ENCODE data around the gene SFMBT2.

The SFMBT2 gene

GRCh38 chr10:7181420-7181819 lies 229.4 kb downstream of the SFMBT2 start:
- no peak overlapping the region for H3K4me3 ChIP-seq (ENCODE audit: control insufficient read depth, low read depth, low read length)
- peak; percentile 2 for DNase-seq (ENCODE audit: low read depth)
- TF ChIP-seq, protein P1, sequence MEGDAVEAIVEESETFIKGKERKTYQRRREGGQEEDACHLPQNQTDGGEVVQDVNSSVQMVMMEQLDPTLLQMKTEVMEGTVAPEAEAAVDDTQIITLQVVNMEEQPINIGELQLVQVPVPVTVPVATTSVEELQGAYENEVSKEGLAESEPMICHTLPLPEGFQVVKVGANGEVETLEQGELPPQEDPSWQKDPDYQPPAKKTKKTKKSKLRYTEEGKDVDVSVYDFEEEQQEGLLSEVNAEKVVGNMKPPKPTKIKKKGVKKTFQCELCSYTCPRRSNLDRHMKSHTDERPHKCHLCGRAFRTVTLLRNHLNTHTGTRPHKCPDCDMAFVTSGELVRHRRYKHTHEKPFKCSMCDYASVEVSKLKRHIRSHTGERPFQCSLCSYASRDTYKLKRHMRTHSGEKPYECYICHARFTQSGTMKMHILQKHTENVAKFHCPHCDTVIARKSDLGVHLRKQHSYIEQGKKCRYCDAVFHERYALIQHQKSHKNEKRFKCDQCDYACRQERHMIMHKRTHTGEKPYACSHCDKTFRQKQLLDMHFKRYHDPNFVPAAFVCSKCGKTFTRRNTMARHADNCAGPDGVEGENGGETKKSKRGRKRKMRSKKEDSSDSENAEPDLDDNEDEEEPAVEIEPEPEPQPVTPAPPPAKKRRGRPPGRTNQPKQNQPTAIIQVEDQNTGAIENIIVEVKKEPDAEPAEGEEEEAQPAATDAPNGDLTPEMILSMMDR (conservative IDR thresholded peaks at IDR 0.05; ENCODE audit: control insufficient read depth, insufficient read depth, low read depth, low read length): no peak

DNA sequence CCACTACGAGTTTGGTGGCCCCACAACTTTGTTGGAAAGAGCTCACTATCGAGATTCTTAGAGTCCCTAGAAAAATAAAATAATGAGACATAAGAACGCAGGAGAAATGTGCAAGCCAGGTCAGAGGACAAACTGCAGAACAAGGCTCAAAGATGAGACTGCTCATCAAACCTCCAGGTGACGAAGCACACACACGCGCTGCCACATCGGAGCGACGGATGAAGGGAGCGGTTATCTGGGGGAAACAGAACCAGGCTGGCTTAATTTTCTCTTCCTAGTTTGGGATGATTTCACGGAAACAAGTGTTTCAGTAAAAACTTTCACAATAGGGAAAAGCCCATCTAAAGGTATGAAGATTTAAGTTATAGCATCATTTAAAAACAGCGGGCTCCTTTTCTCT lies 231.3 kb downstream of the SFMBT2 start:
- TF ChIP-seq, protein P1 (conservative IDR thresholded peaks at IDR 0.05; ENCODE audit: control insufficient read depth, insufficient read depth, low read depth, low read length): no peak
- no peak for DNase-seq (ENCODE audit: low read depth)

DNA sequence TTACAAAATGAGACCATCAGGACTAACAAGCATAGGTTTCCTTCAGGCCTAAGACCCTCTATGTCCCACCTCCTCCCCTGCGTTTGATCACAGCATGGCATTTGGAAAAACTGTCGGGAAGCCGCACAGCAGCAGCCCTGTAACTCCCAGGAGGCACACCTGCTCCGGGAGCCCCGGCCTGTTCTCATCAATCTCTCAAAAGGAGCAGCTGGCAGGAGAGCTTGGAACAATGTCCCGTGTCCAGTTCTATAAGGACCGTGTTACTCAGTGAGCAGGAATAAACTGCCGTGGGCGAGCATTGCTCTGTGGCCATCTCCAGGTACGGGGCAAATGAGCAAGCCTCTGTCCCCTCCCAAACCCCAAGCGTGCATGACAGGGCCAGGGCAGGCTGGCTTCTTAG lies 236.9 kb downstream of the SFMBT2 start:
- TF ChIP-seq, protein P1 (conservative IDR thresholded peaks at IDR 0.05; ENCODE audit: control insufficient read depth, insufficient read depth, low read depth, low read length): no peak
- no peak for DNase-seq (ENCODE audit: low read depth)
- H3K4me3 ChIP-seq (ENCODE audit: control insufficient read depth, low read depth, low read length): no peak overlapping the region

More for the DNA sequence above, 231.3 kb downstream of the SFMBT2 start:
- H3K4me3 ChIP-seq (ENCODE audit: control insufficient read depth, low read depth, low read length): no peak overlapping the region

- no peak for DNase-seq (ENCODE audit: low read depth)
- TF ChIP-seq, protein P1 (conservative IDR thresholded peaks at IDR 0.05; ENCODE audit: control insufficient read depth, insufficient read depth, low read depth, low read length): no peak
- H3K4me3 ChIP-seq (ENCODE audit: control insufficient read depth, low read depth, low read length): no peak overlapping the region
These were observed 239.0 kb downstream of the SFMBT2 start for GRCh38 chr10:7171825-7172224.

GRCh38 chr10:7170626-7171322 lies 240.1 kb downstream of the SFMBT2 start:
- TF ChIP-seq, protein P1 (conservative IDR thresholded peaks at IDR 0.05; ENCODE audit: control insufficient read depth, insufficient read depth, low read depth, low read length): no peak

GRCh38 chr10:7168414-7168813 lies 242.4 kb downstream of the SFMBT2 start:
- DNase-seq (ENCODE audit: low read depth): no peak
- TF ChIP-seq, protein P1 (conservative IDR thresholded peaks at IDR 0.05; ENCODE audit: control insufficient read depth, insufficient read depth, low read depth, low read length): no peak
- no peak overlapping the region for H3K4me3 ChIP-seq (ENCODE audit: control insufficient read depth, low read depth, low read length)

More at GRCh38 chr10:7170626-7171322, 240.1 kb downstream of the SFMBT2 start:
- DNase-seq (ENCODE audit: low read depth): no peak
- H3K4me3 ChIP-seq (ENCODE audit: control insufficient read depth, low read depth, low read length): no peak overlapping the region

All from fibroblast of mammary gland (primary cell).